Measurements from ENCODE around the gene RAD51B.

DNA sequence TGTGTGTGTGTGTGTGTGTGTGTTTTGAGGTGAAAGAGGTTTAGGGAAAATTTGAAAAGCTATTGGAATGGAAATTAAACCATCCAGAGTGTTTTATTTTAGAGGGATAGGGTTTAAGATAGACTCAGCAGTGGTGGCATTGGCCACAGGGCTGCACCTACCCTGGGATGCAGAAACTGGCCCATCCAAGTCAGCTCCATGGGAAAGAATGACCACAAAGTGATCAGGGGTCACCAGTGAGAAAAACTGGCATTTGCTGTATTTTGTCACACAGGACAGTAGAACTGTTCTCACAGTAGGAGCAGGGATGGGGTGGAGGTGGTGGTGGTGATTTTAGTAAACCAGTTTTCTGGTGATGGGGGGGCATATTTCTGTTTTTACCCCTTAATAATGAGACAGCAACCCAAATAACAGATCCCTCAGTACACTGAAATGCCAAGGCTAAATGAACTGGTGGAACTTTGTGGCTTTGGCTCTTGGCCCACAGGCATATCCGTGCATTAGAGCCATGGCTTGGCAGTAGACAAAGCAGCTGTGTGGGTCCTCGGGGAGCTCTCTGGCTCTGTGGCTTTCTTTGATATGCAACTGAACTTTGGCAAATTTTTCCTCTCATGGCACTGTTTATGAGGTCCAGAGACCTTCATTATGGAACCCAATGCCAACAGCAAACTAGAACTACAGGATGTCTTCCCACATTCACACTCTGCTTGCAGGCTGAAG, 625.0 kb downstream of the RAD51B start:
- no peak for TF ChIP-seq POLR2AphosphoS5 (IDR thresholded peaks at IDR 0.05)
- TF ChIP-seq POLR2A (IDR thresholded peaks at IDR 0.05): no peak
- no peak for TF ChIP-seq CTCF (IDR thresholded peaks at IDR 0.05)
